ENCODE data around the gene RNASEH1.
"Not testable (repeated sequence)": the region's sequence is repeated elsewhere in the genome, so short reads cannot be mapped to it uniquely, and the experiment has no call there.

The RNASEH1 gene

DNA sequence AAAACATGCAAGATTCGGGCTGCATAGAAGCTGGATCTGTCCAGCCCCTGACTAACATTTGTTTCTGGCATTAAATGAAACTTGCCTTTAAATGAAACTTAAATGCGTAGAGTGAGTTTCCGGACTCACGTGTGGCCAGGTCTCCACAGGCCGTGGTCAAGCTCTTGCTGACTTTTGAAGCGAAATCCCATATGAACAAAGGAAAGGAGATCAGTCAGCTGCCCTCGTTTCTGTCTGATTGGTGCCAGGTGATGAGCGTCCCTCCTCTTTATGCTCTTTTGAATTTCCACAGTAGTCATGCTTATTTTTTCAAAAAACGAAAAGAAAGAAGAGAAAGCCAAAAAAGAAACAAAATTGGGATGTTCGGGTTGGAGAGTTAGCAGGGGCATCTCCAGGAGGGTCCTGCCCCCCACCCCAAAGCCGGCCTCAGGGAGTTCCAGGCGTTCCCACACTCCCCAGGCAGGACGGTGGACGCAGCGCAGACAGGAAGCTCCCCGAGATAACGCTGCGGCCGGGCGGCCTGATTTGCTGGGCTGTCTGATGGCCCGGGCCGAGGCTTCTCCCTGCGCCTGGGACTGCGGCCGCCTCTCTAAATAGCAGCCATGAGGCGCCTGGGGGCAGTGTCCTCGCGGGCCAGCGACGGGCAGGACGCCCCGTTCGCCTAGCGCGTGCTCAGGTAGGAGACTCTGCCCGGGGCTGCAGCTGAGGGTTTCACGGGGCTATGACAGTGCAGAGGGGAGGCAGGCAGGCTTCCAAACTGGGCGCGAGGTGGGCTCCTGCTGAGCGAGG lies 36.6 kb upstream of the RNASEH1 start, which contains the start of gene COLEC11:
COLEC11 (plus strand) TSS at position 620 of the 789 bp plus-strand sequence. CDS start 9,229 bp downstream, outside the sequence.
- peak in 2 of 10 donors; percentile 74 to 84 for DNase-seq
- intact Hi-C loops (cut with DNase I): no loop called here

DNA sequence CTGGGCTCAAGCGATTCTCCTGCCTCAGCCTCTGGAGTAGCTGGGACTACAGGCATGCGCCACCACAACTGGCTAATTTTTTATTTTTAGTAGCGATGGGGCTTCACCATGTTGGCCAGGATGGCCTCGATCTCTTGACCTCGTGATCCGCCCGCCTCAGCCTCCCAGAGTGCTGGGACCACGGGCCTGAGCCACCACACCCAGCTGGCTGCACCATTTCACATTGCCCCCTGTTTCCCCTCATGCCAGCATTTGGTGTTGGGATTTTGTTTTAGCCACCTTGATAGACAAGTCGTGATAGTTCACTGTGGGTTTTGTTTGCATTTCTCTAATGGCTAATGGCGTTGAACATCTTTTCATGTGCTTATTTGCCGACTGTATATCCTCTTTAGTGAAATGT lies 31.0 kb upstream of the RNASEH1 start:
- intact Hi-C loops (cut with DNase I): no loop called here
- DNase-seq: peak in 1 of 10 donors; percentile 66

DNA sequence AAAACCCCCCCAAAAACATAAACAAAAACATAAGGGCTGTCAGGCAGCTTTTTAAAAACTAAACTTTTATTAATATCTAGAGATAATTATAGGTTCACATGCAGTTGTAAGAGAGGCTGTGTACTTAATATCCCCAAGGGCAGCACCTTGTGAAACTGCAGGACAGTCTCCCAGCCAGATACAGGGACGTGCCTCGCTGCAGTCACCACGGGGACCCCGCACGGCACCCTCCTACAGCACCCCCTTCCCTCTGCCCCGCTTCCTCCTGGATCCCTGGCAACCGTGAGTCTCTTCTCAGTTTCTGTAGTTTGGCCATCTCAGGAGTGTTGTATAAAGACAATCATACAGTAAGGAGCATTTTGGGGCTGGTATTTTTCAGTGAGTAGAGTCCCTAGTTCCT lies 30.0 kb upstream of the RNASEH1 start:
- DNase-seq: no peak
- intact Hi-C loops (cut with DNase I): no loop called here

DNA sequence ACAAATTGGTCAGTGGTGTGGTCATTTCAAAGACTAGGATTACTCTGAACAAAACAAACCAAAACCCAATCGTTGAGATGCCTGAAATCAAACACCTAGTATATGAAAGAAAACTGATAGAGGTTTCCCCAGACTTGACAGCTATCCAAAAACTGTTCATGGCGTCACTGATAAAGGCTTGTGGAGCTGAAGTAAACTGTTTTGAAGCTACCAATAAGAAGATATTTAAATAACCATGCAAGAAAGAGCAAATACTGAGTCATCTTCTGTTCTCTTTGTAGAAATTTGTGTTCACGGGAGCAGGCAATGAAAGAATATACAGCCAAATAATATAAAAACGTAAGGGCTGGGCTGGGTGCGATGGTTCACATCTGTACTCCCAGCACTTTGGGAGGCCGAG lies 29.3 kb upstream of the RNASEH1 start:
- intact Hi-C loops (cut with DNase I): no loop called here
- no peak for DNase-seq

DNA sequence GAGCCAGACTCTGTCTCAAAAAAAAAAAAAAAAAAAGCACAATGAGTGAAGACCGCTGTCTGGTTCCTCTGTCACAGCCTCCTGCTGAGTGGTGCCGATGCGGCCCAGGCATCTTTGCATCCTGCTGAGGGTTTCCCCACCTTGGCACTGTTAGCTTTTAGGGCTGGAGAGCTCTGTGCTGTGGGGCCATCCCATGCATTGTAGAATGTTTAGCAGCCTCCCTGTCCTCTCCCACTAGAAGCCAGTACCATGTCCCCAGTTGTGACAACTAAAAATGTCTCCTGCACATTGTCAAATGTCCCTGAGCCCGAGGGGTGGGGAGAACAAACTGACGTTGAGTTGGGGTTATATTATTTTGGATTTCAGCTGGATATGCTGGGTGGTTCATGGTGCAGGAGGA lies 28.9 kb upstream of the RNASEH1 start:
- peak in 1 of 10 donors; percentile 24 for DNase-seq
- intact Hi-C loops (cut with DNase I): no loop called here

DNA sequence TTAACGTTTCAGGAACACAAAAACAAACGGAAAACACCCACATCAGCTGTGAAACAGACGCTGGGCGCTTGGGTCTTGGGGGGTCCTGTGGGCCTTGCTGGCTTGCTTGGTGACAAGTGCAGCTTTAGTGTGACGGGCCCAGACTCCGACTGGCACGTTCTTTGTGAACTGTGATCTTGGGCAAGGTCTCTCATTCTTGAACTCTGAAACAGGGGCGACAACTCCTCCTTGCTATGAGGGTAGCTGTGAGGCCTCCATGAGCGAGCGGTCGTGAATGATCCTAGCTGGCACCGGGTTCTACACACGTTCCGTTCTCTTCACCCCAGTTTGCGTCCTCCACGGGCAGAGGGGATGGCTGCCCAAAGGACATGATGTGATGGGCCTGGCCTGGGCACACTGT lies 28.1 kb upstream of the RNASEH1 start:
- intact Hi-C loops (cut with DNase I): no loop called here
- peak in 1 of 10 donors; percentile 38 for DNase-seq

DNA sequence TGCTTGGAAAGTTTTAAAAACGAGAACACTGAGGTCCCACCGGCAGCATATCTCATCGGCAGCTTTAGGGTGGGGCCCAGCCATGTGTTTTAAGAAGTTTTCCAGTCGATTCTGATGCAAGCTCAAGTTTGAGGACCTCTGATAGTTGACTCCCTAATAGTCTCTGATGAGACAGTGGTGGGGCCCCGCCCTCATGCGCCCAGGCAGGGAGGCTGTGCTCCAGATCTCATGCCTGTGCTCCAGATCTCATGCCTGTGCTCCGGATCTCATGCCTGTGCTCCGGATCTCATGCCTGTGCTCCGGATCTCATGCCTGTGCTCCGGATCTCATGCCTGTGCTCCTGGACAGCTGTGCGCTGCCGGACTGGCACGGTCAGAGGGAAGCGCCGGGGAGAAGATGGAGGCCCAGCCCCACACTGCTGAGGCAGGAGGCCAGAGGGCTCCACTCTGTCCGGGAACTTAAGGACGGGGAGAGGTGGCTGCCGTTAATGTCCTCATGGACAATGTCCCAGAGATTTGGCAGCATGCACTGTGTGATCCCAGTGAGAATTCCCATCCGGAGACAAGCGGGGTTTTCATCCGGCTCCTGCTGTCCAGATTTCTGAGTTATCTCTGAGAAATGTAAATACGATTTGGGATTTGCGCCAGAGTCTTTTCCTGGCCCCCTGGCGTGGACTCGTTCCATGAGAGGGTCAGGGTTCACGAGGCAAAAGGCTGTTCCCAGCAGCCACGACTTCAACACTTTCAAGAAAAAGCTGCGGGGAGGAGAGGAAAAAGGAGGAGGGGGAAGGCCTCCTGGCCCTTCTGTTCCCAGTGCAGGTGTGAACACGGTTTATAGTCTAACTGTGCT lies 27.4 kb upstream of the RNASEH1 start:
- intact Hi-C loops (cut with DNase I): no loop called here

DNA sequence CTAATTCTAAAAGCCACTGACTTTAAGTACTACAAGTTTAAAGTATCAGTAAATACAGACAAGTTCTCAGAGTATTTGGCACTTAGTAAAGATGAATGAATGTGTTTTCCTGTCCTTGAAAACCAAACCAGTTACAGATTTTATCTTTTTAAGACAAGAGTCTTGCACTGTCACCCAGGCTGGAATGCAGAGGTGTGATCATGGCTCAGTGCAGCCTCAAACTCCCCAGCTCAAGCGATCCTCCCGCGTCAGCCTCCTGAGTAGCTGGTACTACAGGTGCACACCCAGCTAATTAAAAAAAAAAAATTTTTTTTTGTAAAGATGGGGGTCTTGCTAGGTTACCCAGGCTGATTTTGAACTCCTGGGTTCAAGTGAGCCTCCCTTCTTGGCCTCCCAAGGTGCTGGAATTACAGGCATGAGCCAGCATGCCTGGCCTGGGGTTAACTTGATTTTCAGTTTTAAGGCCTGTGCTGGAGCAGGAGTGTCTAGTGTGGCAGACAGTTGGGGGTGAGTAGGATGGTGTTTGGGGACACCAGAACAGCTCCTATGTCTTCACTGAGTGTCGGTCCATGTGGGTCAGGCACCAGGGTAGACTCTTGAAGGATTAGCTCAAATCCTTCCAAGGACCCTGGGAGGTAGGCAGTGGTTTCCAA lies 26.6 kb upstream of the RNASEH1 start:
- peak in 1 of 10 donors; percentile 31 for DNase-seq
- intact Hi-C loops (cut with DNase I): no loop called here

More for the DNA sequence above, 27.4 kb upstream of the RNASEH1 start:
- DNase-seq: peak in 1 of 10 donors; percentile 59

DNA sequence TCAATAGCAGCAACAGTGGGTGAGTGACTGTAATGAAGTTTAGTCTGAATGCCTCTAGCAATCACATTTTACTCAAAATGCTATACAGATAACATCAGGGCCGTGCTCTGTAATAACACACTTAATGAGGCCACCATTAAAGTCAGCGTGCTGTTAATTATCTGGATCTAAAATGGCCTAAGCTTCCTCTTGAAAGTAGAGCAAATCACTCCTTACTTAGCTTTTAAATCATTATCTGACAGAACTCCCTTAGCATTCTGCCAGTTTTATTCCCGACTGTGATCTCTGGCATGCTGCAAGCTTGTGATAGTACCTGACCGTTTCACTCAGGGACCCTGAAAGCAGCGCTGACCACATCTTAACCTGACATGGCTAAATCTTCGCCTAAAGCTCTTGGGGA lies 25.9 kb upstream of the RNASEH1 start:
- DNase-seq: no peak
- intact Hi-C loops (cut with DNase I): no loop called here

DNA sequence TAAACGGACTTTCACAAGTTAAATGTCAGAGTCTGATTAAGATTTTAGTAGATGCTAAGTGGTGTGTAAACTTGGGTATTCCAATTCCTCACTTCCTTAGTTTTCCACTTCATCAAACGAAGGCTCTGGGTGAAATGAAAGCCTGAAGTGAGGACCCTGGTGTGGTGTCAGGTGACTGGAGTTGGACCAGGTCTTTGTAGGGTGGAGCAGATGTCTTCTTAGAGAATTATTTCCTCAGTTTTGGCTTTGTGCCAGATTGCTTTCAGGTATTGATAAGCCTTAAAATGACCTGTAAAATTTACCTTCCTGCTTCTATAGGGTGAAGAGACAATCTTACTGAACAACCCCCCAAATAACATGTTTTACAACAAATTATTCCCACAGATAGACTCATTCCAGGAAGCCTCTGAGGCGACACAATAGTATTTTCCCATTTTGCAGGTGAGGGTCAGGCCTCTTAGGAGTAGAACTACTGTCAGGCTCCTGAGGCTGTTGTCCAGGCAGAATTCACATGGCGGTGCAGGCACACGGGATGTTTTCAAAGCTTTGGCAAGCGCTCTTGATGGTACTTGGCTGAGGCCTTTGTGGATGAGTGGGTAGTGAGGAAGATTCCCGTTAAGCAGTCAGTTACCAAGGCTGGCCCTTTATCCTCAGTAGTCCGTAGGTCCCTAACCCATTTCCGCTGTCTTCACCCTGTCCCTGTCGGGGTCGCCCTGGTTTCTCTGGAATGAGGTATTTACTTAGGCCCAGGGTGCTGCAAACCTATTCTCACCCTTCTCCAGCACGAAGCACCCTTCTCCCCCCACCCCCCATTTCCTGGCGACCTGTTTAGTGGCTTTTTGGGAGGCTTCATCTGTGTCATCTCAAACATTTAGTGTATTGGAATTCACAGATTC lies 23.5 kb upstream of the RNASEH1 start:
- intact Hi-C loops (cut with DNase I): no loop called here
- DNase-seq: no peak

DNA sequence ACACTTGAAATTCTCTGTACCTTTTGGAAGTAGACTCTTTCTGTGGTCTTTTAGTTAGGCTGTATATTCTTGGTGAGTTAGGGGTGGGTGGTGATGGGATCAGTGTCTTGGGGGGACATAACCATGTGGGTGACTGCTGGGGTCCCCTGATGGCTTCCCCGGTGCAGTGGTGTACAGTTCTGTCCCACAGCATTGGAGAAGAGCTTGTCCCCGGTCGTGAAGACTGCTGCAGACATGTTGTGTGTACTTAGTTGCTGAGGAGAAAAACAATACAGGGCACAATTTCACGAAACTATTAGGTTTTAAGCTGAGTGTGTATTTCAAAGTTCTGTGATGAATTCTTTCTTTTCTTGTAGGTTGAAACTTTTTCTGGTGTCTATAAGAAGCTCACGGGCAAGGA lies 22.3 kb upstream of the RNASEH1 start:
- intact Hi-C loops (cut with DNase I): no loop called here
- no peak for DNase-seq

DNA sequence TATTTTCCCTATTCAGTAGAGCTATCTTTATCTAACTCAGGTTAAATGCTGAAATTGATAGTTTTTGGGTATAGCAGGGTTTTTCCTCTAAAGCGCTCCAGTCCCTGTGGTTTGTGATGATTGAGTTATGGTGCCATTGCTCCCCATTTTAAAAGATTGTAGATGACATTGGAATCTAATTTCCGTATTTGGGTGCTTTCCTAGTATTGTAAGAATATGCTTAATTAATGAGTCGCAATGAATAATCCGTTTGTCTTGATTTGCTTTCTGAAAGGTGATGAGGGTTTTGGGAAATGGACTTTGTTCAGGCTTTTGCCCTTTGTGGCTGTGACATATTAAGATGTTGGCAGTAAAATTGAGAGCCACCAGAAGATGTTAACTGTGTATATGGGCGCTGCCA lies 20.9 kb upstream of the RNASEH1 start:
- intact Hi-C loops (cut with DNase I): loop anchor here (5.0 kb wide), 2 partner anchors 62 to 73 kb away; partner anchors contain the start of gene ADI1
- no peak for DNase-seq

DNA sequence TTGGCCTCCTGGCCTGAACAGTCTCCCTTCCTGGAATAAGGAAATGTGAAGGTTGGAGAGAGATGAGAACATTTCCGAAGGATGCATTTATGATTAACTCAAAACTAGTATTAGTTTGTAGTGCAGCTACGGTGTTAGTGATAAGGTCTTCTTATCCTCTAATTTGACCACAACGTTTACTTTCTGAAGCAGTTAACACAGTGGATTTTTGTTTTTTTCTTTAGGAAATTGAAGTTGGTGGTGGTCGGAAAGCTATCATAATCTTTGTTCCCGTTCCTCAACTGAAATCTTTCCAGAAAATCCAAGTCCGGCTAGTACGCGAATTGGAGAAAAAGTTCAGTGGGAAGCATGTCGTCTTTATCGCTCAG lies 18.1 kb upstream of the RNASEH1 start:
- intact Hi-C loops (cut with DNase I): loop anchor here (5.0 kb wide), 2 partner anchors 59 to 76 kb away; partner anchors contain the start of gene ADI1
- DNase-seq: not testable (repeated sequence)

DNA sequence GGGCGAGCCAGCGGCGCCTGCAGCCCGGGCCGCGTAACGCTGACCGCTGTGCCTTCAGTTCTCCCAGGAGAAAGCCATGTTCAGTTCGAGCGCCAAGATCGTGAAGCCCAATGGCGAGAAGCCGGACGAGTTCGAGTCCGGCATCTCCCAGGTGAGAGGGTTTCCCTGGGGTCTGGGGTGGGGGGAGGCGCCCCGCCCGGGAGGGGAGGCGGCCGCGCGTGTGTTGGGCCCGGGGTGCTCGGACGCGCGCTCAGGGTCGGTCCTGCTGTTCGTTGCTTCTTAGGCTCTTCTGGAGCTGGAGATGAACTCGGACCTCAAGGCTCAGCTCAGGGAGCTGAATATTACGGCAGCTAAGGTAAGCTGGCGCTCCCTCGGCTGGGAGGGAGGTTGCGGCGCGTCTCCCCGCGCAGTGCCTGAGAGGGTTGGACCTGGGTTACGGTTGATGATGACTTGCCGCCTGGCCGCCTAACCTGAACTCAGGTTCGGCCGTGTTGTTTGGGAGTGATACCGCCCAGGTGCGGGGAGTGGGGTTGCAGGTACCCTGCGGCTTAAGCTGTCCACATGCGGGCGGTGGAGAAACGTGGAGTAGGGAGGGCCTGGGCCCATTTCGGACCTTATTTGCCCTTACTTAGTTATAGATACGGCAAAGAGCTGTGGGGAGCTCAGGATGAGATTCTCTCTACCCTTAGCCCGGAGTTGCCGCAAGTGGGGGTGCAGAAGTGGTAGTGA lies 17.6 kb upstream of the RNASEH1 start:
- peak in 2 of 10 donors; percentile 52 to 85 for DNase-seq
- intact Hi-C loops (cut with DNase I): loop anchor here (1.0 to 5.0 kb wide), 4 partner anchors 17 to 197 kb away; partner anchors contain the start of genes ADI1, RNASEH1 and TRAPPC12

DNA sequence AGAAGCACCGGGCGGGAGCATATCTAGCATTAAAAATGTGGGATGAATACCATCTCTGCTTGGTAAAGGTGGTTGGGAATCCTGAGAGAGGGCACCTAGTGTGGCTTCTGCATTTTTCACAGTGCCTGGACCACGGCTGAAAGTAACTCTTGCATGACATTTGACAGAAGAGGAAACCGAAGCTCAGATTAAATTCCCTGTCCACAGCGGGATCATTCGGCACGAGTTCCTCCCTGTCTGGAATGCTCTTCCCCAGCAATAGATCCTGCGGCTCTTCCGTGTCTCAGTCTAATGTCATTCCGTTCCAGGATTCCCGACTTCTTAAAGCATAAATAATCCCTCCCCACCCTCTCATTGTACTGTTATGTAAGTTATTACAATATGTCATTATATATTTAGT lies 16.0 kb upstream of the RNASEH1 start:
- intact Hi-C loops (cut with DNase I): loop anchor here (2.0 kb wide), 1 partner anchor 195 kb away; the partner anchor contains the start of gene TRAPPC12
- no peak for DNase-seq

DNA sequence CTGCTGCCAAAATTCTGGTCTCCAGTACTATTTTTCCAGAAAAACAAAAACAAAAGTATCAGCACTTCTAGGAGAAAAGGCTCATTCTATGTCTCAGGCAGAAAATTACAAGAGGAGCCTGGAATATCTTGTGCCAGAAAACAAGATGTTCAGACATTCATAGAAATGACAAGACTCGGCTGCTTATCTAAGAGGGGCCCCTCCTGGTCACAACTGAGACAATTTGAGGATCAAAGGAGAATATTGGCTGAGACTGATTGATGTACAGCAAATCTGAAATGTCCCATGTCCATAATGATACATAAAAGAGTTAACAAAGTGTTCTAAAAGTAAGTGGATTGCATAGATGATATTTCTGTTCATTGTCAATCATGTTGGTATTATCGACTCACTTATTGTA lies 14.5 kb upstream of the RNASEH1 start:
- no peak for DNase-seq
- intact Hi-C loops (cut with DNase I): no loop called here

DNA sequence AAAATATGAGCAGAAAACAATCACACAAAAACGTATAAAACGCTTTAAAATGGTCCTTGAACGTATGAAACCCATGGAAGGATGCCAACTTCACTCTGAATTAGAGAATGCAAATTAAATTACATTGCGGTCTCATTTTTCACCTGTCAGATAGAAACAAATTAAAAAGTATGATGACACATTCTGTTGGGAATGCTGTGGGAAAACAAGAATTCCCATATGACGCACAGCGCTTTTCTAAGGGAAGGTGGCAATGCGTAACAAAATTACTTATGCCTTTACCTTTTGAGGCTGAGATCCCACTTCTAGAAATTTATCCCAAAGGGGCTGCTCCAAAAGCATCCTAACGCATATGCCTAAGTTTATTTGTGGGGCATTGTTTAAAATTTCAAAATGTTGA lies 13.2 kb upstream of the RNASEH1 start:
- no peak for DNase-seq
- intact Hi-C loops (cut with DNase I): no loop called here

DNA sequence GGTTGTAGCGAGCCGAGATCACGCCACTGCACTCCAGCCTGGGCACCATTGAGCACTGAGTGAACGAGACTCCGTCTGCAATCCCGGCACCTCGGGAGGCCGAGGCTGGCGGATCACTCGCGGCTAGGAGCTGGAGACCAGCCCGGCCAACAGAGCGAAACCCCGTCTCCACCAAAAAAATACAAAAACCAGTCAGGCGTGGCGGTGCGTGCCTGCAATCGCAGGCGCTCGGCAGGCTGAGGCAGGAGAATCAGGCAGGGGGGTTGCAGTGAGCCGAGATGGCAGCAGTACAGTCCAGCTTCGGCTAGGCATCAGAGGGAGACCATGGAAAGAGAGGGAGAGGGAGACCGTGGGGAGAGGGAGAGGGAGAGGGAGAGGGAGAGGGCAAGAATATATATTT lies 11.5 kb upstream of the RNASEH1 start:
- intact Hi-C loops (cut with DNase I); DNase-seq: not testable (repeated sequence)

DNA sequence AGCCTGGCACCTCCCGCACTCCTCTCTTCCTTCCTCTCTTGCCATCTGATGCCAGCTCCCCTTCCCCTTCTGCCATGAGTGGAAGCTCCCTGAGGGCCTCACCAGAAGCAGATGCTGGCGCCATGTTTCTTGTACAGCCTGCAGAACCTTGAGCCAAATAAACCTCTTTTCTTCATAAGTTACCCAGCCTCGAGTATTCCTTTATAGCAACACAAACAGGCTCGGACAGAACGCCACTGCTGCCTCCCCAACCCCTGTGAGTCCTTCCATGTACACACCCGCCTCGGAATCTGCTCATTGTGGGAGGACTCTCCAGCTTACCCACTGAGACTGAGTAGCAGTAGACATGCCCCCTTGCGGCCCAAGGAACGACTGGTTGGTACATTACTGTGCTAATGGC lies 8.7 kb upstream of the RNASEH1 start:
- intact Hi-C loops (cut with DNase I): no loop called here
- DNase-seq: no peak
